ENCODE results near the gene FNIP2. TPM values are rescaled to one million over a fixed set of nuclear protein-coding genes. Genes with fewer than 3 reads are reported as not detected.
"Not testable (repeated sequence)": the region's sequence is repeated elsewhere in the genome, so short reads cannot be mapped to it uniquely, and the experiment has no call there.

FNIP2 gene
- total RNA-seq, 1 experiment from 2014 or later: 5.2 TPM

GRCh38 chr4:158915683-158916241 lies 146.9 kb downstream of the FNIP2 start:
- ATAC-seq (no peak), DNase-seq (no peak)
- ChIA-PET POLR2A (ENCODE audit: unreplicated experiment) (no interaction called here), CTCF (no interaction called here)
- H3K36me3 ChIP-seq (ENCODE audit: low read depth, low read length): no peaks in the 10 kb centered on the region
- no TSS peak for BruUV-seq (replicated peaks)
- H3K9me3 ChIP-seq (ENCODE audit: low read length): no peaks in the 10 kb centered on the region
- TF ChIP-seq, protein P1, sequence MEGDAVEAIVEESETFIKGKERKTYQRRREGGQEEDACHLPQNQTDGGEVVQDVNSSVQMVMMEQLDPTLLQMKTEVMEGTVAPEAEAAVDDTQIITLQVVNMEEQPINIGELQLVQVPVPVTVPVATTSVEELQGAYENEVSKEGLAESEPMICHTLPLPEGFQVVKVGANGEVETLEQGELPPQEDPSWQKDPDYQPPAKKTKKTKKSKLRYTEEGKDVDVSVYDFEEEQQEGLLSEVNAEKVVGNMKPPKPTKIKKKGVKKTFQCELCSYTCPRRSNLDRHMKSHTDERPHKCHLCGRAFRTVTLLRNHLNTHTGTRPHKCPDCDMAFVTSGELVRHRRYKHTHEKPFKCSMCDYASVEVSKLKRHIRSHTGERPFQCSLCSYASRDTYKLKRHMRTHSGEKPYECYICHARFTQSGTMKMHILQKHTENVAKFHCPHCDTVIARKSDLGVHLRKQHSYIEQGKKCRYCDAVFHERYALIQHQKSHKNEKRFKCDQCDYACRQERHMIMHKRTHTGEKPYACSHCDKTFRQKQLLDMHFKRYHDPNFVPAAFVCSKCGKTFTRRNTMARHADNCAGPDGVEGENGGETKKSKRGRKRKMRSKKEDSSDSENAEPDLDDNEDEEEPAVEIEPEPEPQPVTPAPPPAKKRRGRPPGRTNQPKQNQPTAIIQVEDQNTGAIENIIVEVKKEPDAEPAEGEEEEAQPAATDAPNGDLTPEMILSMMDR (conservative IDR thresholded peaks at IDR 0.05; ENCODE audit: low read depth, low read length): no peak
- TF ChIP-seq EZH2 (IDR thresholded peaks at IDR 0.05; ENCODE audit: low read length, unreplicated experiment) (no peak), EZH2phosphoT487 (IDR thresholded peaks at IDR 0.05; ENCODE audit: borderline replicate concordance, low read length) (no peak)
- no peaks in the 10 kb centered on the region for H3K27me3 ChIP-seq (ENCODE audit: low read length)
- intact Hi-C loops (cut with micrococcal nuclease): no loop called here
- no peak overlapping the region for H3K4me2 ChIP-seq (ENCODE audit: low read length)
- no peak overlapping the region for H3K4me3 ChIP-seq (ENCODE audit: low read length)
- H4K20me1 ChIP-seq (ENCODE audit: low read length): no peaks in the 10 kb centered on the region
- no peaks in the 10 kb centered on the region for H3K9me2 ChIP-seq (replicated peaks; ENCODE audit: low read length)
- H3F3A ChIP-seq (ENCODE audit: low read length, unreplicated experiment): peaks cover 3% of the 10 kb centered on the region
- no peaks in the 10 kb centered on the region for H3K79me2 ChIP-seq (ENCODE audit: low read length)
- no peak overlapping the region for H2AFZ ChIP-seq (ENCODE audit: low read length)
- peaks cover 6% of the 10 kb centered on the region; the same call in 1 of the 2 replicates for H3K4me1 ChIP-seq (ENCODE audit: insufficient read depth, low read length)
- H3K9ac ChIP-seq (ENCODE audit: low read length): no peak overlapping the region
- no peak overlapping the region for H3K27ac ChIP-seq (ENCODE audit: low read length)

GRCh38 chr4:158920452-158920996 lies 151.7 kb downstream of the FNIP2 start:
- H2AFZ ChIP-seq (ENCODE audit: low read length); H3F3A ChIP-seq (ENCODE audit: low read length, unreplicated experiment); H3K4me2 ChIP-seq (ENCODE audit: low read length); BruUV-seq (replicated peaks); H3K27ac ChIP-seq (ENCODE audit: low read length); intact Hi-C loops (cut with micrococcal nuclease); H3K36me3 ChIP-seq (ENCODE audit: low read depth, low read length); CTCF ChIA-PET; H3K4me1 ChIP-seq (ENCODE audit: insufficient read depth, low read length); H3K4me3 ChIP-seq (ENCODE audit: low read length); ATAC-seq; H3K9ac ChIP-seq (ENCODE audit: low read length); H3K27me3 ChIP-seq (ENCODE audit: low read length); H3K79me2 ChIP-seq (ENCODE audit: low read length); POLR2A ChIA-PET (ENCODE audit: unreplicated experiment); H3K9me2 ChIP-seq (replicated peaks; ENCODE audit: low read length); H3K9me3 ChIP-seq (ENCODE audit: low read length); H4K20me1 ChIP-seq (ENCODE audit: low read length); DNase-seq: not testable (repeated sequence)

DNA sequence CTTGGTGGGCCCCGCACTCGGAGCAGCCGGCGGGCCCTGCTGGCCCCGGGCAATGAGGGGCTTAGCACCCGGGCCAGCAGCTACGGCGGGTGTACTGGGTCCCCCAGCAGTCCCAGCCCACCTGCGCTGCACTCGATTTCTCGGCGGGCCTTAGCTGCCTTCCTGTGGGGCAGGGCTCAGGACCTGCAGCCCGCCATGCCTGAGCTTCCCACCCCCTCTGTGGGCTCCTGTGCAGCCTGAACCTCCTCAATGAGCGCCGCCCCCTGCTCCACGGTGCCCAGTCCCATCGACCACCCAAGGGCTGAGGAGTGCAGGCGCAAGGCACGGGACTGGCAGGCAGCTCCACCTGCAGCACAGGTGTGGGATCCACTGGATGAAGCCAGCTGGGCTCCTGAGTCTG lies 158.9 kb downstream of the FNIP2 start:
- H3K79me2 ChIP-seq (ENCODE audit: low read length); POLR2A ChIA-PET (ENCODE audit: unreplicated experiment); H3K9ac ChIP-seq (ENCODE audit: low read length); BruUV-seq (replicated peaks); H3K9me2 ChIP-seq (replicated peaks; ENCODE audit: low read length); H3K4me1 ChIP-seq (ENCODE audit: insufficient read depth, low read length); H2AFZ ChIP-seq (ENCODE audit: low read length); H3F3A ChIP-seq (ENCODE audit: low read length, unreplicated experiment); DNase-seq; H3K4me3 ChIP-seq (ENCODE audit: low read length); CTCF ChIA-PET; ATAC-seq; H4K20me1 ChIP-seq (ENCODE audit: low read length); H3K27ac ChIP-seq (ENCODE audit: low read length); H3K4me2 ChIP-seq (ENCODE audit: low read length); intact Hi-C loops (cut with micrococcal nuclease); H3K9me3 ChIP-seq (ENCODE audit: low read length); H3K36me3 ChIP-seq (ENCODE audit: low read depth, low read length); H3K27me3 ChIP-seq (ENCODE audit: low read length): not testable (repeated sequence)

Data from PC-3 (cell line).